Measurements from ENCODE around the gene ZNF423. TPM values are rescaled to one million over a fixed set of nuclear protein-coding genes. Genes with fewer than 3 reads are reported as not detected.

The ZNF423 gene
- total and polyA plus RNA-seq, 2 of the 13 experiments (the other 11 are each of a cell fraction or from before 2014, with no cell fraction given) = 0.07 to 0.31 TPM

DNA sequence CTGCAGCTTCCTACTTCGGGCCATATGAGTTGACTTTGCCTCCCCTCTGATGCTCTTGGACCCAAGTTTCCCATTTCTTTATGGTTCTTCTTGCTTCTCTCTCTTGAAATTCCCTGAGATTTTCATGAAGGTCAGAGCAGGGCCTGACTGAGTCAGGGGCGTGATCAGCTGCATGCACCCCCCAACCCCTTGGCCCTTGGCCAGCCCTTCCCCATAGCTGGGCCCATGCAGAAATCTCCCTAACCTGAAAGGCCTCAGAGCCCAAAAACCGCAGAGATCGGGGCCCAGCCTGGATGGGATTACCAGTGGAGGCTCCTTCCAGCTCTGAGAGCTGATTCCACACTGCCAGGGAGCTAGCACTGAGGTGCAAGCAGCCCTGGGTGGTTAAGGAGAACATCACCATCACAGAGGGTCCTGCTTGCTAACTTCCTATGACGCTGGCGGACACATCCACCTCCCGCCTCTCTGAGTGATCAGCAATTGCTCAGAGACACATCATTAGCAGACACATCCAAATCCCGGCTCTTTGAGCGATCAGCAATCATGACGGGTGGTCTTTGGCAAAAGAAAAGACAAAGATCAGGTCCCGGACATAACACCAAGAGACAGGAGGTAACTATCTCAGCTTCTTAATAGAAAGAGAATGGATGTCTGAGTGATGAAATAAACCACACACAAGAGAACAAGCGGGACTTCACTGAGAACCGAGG, 320.9 kb downstream of the ZNF423 start:
- CTCF ChIA-PET (ENCODE audit: low intra/inter-chr PET ratio, low total read pairs) = no interaction called here
- POLR2A ChIA-PET = no interaction called here

DNA sequence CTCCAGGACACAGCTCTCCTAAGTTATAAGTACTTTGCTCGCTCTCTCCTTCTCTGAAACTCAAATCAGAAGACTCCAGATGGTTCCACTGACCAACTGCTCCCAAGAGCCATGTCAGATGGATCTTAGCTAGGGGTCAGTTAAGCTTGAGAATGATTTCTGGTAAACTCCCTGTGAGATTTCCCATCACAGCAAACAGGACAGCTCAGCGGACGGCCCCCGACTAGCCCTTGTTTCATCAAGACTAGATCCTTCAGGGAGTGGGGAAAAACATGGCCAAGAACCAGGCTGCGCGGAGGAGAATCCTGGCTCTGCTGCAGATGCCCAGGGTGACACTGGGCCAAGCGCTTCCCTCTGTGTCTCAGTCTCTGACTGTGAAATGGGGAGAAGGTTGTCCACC, 322.5 kb downstream of the ZNF423 start:
- H3K4me2 ChIP-seq (ENCODE audit: low read depth, low read length) = no peak overlapping the region
- peaks cover 4 to 22% of the 10 kb centered on the region in 2 experiments; a peak in 4 of 5 replicates for H3K27me3 ChIP-seq (ENCODE audit: control insufficient read depth in 1 of 2, insufficient read depth in 2 of 2, low read length in 2 of 2)
- DNase-seq (ENCODE audit: low spot score) = no peak
- no peaks in the 10 kb centered on the region for H3K4me1 ChIP-seq (ENCODE audit: insufficient read depth, low read length)
- H2AFZ ChIP-seq (ENCODE audit: low read length) = no peak overlapping the region
- H4K20me1 ChIP-seq (ENCODE audit: insufficient read depth, low read length) = no peaks in the 10 kb centered on the region; the same call in 1 of the 2 replicates
- no peak for ATAC-seq
- intact Hi-C loops (cut with micrococcal nuclease; ENCODE audit: unreplicated experiment) (no loop called here), in situ Hi-C loops (cut with HindIII; ENCODE audit: extremely low pct_ligation_motif_present, low pct_unique_long_range_greater_than_20kb) (no loop called here)
- TF ChIP-seq, protein P1, sequence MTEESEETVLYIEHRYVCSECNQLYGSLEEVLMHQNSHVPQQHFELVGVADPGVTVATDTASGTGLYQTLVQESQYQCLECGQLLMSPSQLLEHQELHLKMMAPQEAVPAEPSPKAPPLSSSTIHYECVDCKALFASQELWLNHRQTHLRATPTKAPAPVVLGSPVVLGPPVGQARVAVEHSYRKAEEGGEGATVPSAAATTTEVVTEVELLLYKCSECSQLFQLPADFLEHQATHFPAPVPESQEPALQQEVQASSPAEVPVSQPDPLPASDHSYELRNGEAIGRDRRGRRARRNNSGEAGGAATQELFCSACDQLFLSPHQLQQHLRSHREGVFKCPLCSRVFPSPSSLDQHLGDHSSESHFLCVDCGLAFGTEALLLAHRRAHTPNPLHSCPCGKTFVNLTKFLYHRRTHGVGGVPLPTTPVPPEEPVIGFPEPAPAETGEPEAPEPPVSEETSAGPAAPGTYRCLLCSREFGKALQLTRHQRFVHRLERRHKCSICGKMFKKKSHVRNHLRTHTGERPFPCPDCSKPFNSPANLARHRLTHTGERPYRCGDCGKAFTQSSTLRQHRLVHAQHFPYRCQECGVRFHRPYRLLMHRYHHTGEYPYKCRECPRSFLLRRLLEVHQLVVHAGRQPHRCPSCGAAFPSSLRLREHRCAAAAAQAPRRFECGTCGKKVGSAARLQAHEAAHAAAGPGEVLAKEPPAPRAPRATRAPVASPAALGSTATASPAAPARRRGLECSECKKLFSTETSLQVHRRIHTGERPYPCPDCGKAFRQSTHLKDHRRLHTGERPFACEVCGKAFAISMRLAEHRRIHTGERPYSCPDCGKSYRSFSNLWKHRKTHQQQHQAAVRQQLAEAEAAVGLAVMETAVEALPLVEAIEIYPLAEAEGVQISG (CRISPR knock-in tag; IDR thresholded peaks at IDR 0.05) = no peak
- TF ChIP-seq NKX3-1 (CRISPR knock-in tag; IDR thresholded peaks at IDR 0.05) (no peak), ZNF792 (CRISPR knock-in tag; IDR thresholded peaks at IDR 0.05) (no peak), RXRB (CRISPR knock-in tag; IDR thresholded peaks at IDR 0.05; ENCODE audit: borderline replicate concordance) (no peak)
- TF ChIP-seq, protein P2, sequence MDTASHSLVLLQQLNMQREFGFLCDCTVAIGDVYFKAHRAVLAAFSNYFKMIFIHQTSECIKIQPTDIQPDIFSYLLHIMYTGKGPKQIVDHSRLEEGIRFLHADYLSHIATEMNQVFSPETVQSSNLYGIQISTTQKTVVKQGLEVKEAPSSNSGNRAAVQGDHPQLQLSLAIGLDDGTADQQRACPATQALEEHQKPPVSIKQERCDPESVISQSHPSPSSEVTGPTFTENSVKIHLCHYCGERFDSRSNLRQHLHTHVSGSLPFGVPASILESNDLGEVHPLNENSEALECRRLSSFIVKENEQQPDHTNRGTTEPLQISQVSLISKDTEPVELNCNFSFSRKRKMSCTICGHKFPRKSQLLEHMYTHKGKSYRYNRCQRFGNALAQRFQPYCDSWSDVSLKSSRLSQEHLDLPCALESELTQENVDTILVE (CRISPR knock-in tag; IDR thresholded peaks at IDR 0.05) = no peak
- no peaks in the 10 kb centered on the region for H3K36me3 ChIP-seq (replicated peaks in 1 of 2; ENCODE audit: control insufficient read depth in 1 of 2, insufficient read depth in 2 of 2, low read length in 2 of 2)
- H3K4me3 ChIP-seq (replicated peaks in 1 of 3; ENCODE audit: insufficient read depth in 1 of 3, low read depth in 2 of 3, low read length in 3 of 3) = no peak overlapping the region
- no peaks in the 10 kb centered on the region for H3K79me2 ChIP-seq (ENCODE audit: insufficient read depth, low read length)
- no peak for FAIRE-seq
- no peak overlapping the region for H3K27ac ChIP-seq (ENCODE audit: extremely low read length, insufficient read depth, low read length)
- ChIA-PET CTCF (ENCODE audit: low intra/inter-chr PET ratio, low total read pairs) (no interaction called here), POLR2A (no interaction called here)
- H3K9me3 ChIP-seq (ENCODE audit: low read length) = no peaks in the 10 kb centered on the region
- WGBS (ENCODE audit: low lambda C conversion rate) = 64% methylated on average over 7 of the region's 7 CpGs
- no TSS peak for BruUV-seq (replicated peaks)
- no peak overlapping the region for H3K9ac ChIP-seq (ENCODE audit: insufficient read depth, low read depth, low read length)

More for the DNA sequence above, 320.9 kb downstream of the ZNF423 start:
- in situ Hi-C loops (cut with HindIII; ENCODE audit: extremely low pct_ligation_motif_present, low pct_unique_long_range_greater_than_20kb) (no loop called here), intact Hi-C loops (cut with micrococcal nuclease; ENCODE audit: unreplicated experiment) (no loop called here)
- H3K27me3 ChIP-seq (ENCODE audit: control insufficient read depth in 1 of 2, insufficient read depth in 2 of 2, low read length in 2 of 2) = peaks cover 4 to 8% of the 10 kb centered on the region in 2 experiments; a peak in 2 of 5 replicates
- H3K27ac ChIP-seq (ENCODE audit: extremely low read length, insufficient read depth, low read length) = no peak overlapping the region
- no peak overlapping the region for H2AFZ ChIP-seq (ENCODE audit: low read length)
- no peak overlapping the region for H3K9ac ChIP-seq (ENCODE audit: insufficient read depth, low read depth, low read length)
- H3K79me2 ChIP-seq (ENCODE audit: insufficient read depth, low read length) = no peaks in the 10 kb centered on the region
- WGBS (ENCODE audit: low lambda C conversion rate) = 43% methylated on average over 13 of the region's 13 CpGs
- H3K4me2 ChIP-seq (ENCODE audit: low read depth, low read length) = no peak overlapping the region
- ATAC-seq = no peak
- H3K4me3 ChIP-seq (replicated peaks in 1 of 3; ENCODE audit: insufficient read depth in 1 of 3, low read depth in 2 of 3, low read length in 3 of 3) = no peak overlapping the region
- H3K4me1 ChIP-seq (ENCODE audit: insufficient read depth, low read length) = no peaks in the 10 kb centered on the region
- FAIRE-seq = no peak
- TF ChIP-seq ZNF816 (CRISPR knock-in tag; IDR thresholded peaks at IDR 0.05; ENCODE audit: borderline replicate concordance) (no peak), SMAD9 (CRISPR knock-in tag; IDR thresholded peaks at IDR 0.05) (no peak), HCFC1 (IDR thresholded peaks at IDR 0.05; ENCODE audit: low read depth, low read length) (no peak), THAP11 (CRISPR knock-in tag; IDR thresholded peaks at IDR 0.05) (no peak), POLR2AphosphoS5 (IDR thresholded peaks at IDR 0.05; ENCODE audit: low read depth, low read length) (no peak), NR1H2 (CRISPR knock-in tag; IDR thresholded peaks at IDR 0.05; ENCODE audit: borderline replicate concordance, low read depth) (no peak), NONO (IDR thresholded peaks at IDR 0.05) (no peak), NONO (CRISPR knock-in tag; conservative IDR thresholded peaks at IDR 0.05) (no peak), DMAP1 (CRISPR knock-in tag; IDR thresholded peaks at IDR 0.05) (no peak), ZKSCAN5 (CRISPR knock-in tag; IDR thresholded peaks at IDR 0.05) (no peak)
- TF ChIP-seq, protein P3, sequence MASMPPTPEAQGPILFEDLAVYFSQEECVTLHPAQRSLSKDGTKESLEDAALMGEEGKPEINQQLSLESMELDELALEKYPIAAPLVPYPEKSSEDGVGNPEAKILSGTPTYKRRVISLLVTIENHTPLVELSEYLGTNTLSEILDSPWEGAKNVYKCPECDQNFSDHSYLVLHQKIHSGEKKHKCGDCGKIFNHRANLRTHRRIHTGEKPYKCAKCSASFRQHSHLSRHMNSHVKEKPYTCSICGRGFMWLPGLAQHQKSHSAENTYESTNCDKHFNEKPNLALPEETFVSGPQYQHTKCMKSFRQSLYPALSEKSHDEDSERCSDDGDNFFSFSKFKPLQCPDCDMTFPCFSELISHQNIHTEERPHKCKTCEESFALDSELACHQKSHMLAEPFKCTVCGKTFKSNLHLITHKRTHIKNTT (CRISPR knock-in tag; IDR thresholded peaks at IDR 0.05) = no peak
- H3K36me3 ChIP-seq (replicated peaks in 1 of 2; ENCODE audit: control insufficient read depth in 1 of 2, insufficient read depth in 2 of 2, low read length in 2 of 2) = no peaks in the 10 kb centered on the region
- DNase-seq (ENCODE audit: low spot score) = no peak
- no peaks in the 10 kb centered on the region; the same call in 1 of the 2 replicates for H4K20me1 ChIP-seq (ENCODE audit: insufficient read depth, low read length)
- no peaks in the 10 kb centered on the region for H3K9me3 ChIP-seq (ENCODE audit: low read length)
- no TSS peak for BruUV-seq (replicated peaks)

All from HepG2 (cell line).